K562 (cell line): ENCODE data around the gene CD9. TPM values are rescaled to one million over a fixed set of nuclear protein-coding genes. Genes with fewer than 3 reads are reported as not detected.

ENCODE experiments used
- BACH1 ChIP-seq: fragments of 200-800 bp; sonication (Bioruptor generic); IDR thresholded peaks from 2 replicates; pipeline ENCODE4 v1.6.1; 2016; ENCODE audit warnings: missing genetic modification characterization, missing compliant biosample characterization
- DMBX1 ChIP-seq: fragments of 250-450 bp; sonication (Bioruptor Pico); IDR thresholded peaks from 2 replicates; pipeline ENCODE4 v1.8.0; 2022; ENCODE audit warnings: inconsistent platforms, mild to moderate bottlenecking, moderate library complexity, borderline replicate concordance
- E2F1 ChIP-seq: sonication (generic); formaldehyde crosslinking; IDR thresholded peaks from 2 replicates; pipeline ENCODE4 v1.8.1; 2023; ENCODE audit warnings: mild to moderate bottlenecking, missing genetic modification reagents, moderate library complexity
- FOXM1 ChIP-seq, 2 experiments: fragments of 450-650 bp in 1 of 2; sonication (generic) in 1 of 2; formaldehyde crosslinking in 1 of 2; IDR thresholded peaks; 2 replicates each; pipeline versions ENCODE4 v1.6.1 to v1.9.0; 2017 to 2022; ENCODE audit warnings: low read depth in 2 of 2, mild to moderate bottlenecking in 2 of 2, missing genetic modification reagents in 1 of 2, moderate library complexity in 1 of 2
- KHSRP ChIP-seq: fragments of 450-650 bp; IDR thresholded peaks from 2 replicates; pipeline ENCODE4 v1.6.1; 2017
- MAZ ChIP-seq, 2 experiments: fragments of 450-650 bp in 1 of 2; sonication (generic) in 1 of 2; formaldehyde crosslinking; IDR thresholded peaks in 1 of 2; conservative IDR thresholded peaks in 1 of 2; 2 replicates each; pipeline versions ENCODE4 v1.4.0 to v1.5.0; 2020; ENCODE audit warnings: mild to moderate bottlenecking in 1 of 2, missing genetic modification reagents in 1 of 2
- MCM5 ChIP-seq: fragments of 450-650 bp; IDR thresholded peaks from 2 replicates; pipeline ENCODE4 v1.6.1; 2016; ENCODE audit warnings: low read depth
- MEIS2 ChIP-seq: fragments of 450-650 bp; IDR thresholded peaks from 2 replicates; pipeline ENCODE4 v1.6.1; 2014; ENCODE audit warnings: mild to moderate bottlenecking; ENCODE audit not compliant: partially characterized antibody
- MITF ChIP-seq: IDR thresholded peaks from 2 replicates; pipeline ENCODE4 v1.6.1; 2014; ENCODE audit warnings: antibody characterized with exemption
- MNT ChIP-seq, 2 experiments: fragments of 450-650 bp; conservative IDR thresholded peaks; 2 replicates each; pipeline ENCODE4 v1.6.1; 2017; ENCODE audit warnings: mild to moderate bottlenecking in 2 of 2, moderate library complexity in 2 of 2
- NCOA1 ChIP-seq: fragments of 450-650 bp; IDR thresholded peaks from 2 replicates; pipeline ENCODE4 v1.6.1; 2016; ENCODE audit warnings: low read depth
- NR4A1 ChIP-seq, 2 experiments: fragments of 250-450 bp in 1 of 2; fragments of 450-650 bp in 1 of 2; sonication (Bioruptor Pico) in 1 of 2; IDR thresholded peaks; 2 replicates each; pipeline versions ENCODE4 v1.4.0 to v1.6.1; 2016 to 2020; ENCODE audit warnings: mild to moderate bottlenecking in 2 of 2, missing compliant biosample characterization in 1 of 2, missing genetic modification characterization in 1 of 2, moderate library complexity in 1 of 2
- SMARCA4 ChIP-seq: fragments of 450-650 bp; IDR thresholded peaks from 2 replicates; pipeline ENCODE4 v1.6.1; 2016
- SOX6 ChIP-seq: fragments of 450-650 bp; IDR thresholded peaks from 2 replicates; pipeline ENCODE4 v1.6.1; 2014; ENCODE audit warnings: mild to moderate bottlenecking
- SRSF3 ChIP-seq: fragments of 200-400 bp; formaldehyde crosslinking; IDR thresholded peaks from 2 replicates; pipeline ENCODE4 v1.6.1; 2016; ENCODE audit warnings: mild to moderate bottlenecking, low read length, moderate library complexity; ENCODE audit not compliant: insufficient read depth
- THRB ChIP-seq: fragments of 450-650 bp; formaldehyde crosslinking; conservative IDR thresholded peaks from 2 replicates; pipeline ENCODE4 v1.4.0; 2022; ENCODE audit warnings: mild to moderate bottlenecking, missing genetic modification characterization
- ZBTB33 ChIP-seq: sonication (generic); formaldehyde crosslinking; IDR thresholded peaks from 2 replicates; pipeline ENCODE4 v1.8.1; 2023; ENCODE audit warnings: mild to moderate bottlenecking, missing genetic modification reagents
- ZC3H4 ChIP-seq: sonication (generic); formaldehyde crosslinking; IDR thresholded peaks from 2 replicates; pipeline ENCODE4 v1.9.0; 2021; ENCODE audit warnings: missing genetic modification reagents, borderline replicate concordance
- polyA plus RNA-seq, 8 experiments: library from polyadenylated mRNA; depleted of rRNA in 4 of 8; stranded (reverse) in 5 of 8; unstranded in 3 of 8; fragments of >200 nt; fragmentation: Nextera tagmentation in 2 of 8; fragmentation: Illumina TruSeq in 1 of 8; extraction: Ambion mirVana in 2 of 8; extraction: Trizol in 1 of 8; gene quantifications; 2 replicates each; pipeline versions ENCODE4 v1.2.1 to v1.2.3, GENCODE V29; 2011 to 2014; ENCODE audit warnings: inconsistent platforms in 1 of 8, missing spikeins in 1 of 8
- total RNA-seq, 7 experiments: library from RNA; depleted of rRNA in 6 of 7; stranded (reverse); fragments of >200 nt in 6 of 7; fragmentation: Illumina TruSeq in 2 of 7; extraction: Trizol in 2 of 7; gene quantifications; 2 replicates each; pipeline versions ENCODE4 v1.2.1 to v1.2.3, GENCODE V29; 2011 to 2021; ENCODE audit warnings: low replicate concordance in 1 of 7

Gene CD9
- total and polyA plus RNA-seq, 9 of the 15 experiments (the other 6 are each of a cell fraction or from before 2014, with no cell fraction given): 0.43 to 5.6 (median 0.62) TPM

- TF ChIP-seq SMARCA4 (peak; percentile 90), NCOA1 (peak; percentile 71), MAZ (CRISPR knock-in tag; conservative IDR thresholded peaks at IDR 0.05 in 1 of 2, IDR thresholded peaks at IDR 0.05 in 1 of 2) (peak in 1 of 2 experiments; percentile 20; a peak in 1 of 4 replicates), DMBX1 (CRISPR knock-in tag) (no peak), ZBTB33 (CRISPR knock-in tag) (0 out of 2 replicates have a peak, but pooled peaks have one; percentile 32), BACH1 (peak; percentile 54; the same call in 1 of the 2 replicates), MCM5 (no peak), MNT (conservative IDR thresholded peaks at IDR 0.05) (peak in 1 of 2 experiments; percentile 50; a peak in 1 of 4 replicates), MEIS2 (peak; percentile 84), FOXM1 (IDR thresholded peaks at IDR 0.05; ENCODE audit: low read depth) (peak; percentile 70), FOXM1 (CRISPR knock-in tag; IDR thresholded peaks at IDR 0.05; ENCODE audit: low read depth) (no peak), KHSRP (no peak), THRB (CRISPR knock-in tag) (no peak), SOX6 (peak; percentile 84), NR4A1 (CRISPR knock-in tag; IDR thresholded peaks at IDR 0.05) (no peak), NR4A1 (tag; IDR thresholded peaks at IDR 0.05) (peak; percentile 60; the same call in 1 of the 2 replicates), MITF (peak; percentile 91), E2F1 (CRISPR knock-in tag) (no peak), SRSF3 (no peak), ZC3H4 (CRISPR knock-in tag) (peak; percentile 31; the same call in 1 of the 2 replicates)
Observed at GRCh38 chr12:6167327-6168280, 32.6 kb upstream of the CD9 start (continued).
